DND-41 (cell line): ENCODE measurements around the gene TTPAL.

Source experiments
- ATAC-seq: fragments of 200-7000 bp; cut with Tn5 transposase; 3 replicates; pipeline ENCODE4 v1.9.1; 2021; ENCODE audit warnings: low read depth; ENCODE audit not compliant: insufficient read depth
- DNase-seq: peaks from one replicate; pipeline ENCODE4 v3.0.0-alpha.2; 2020
- H2AFZ ChIP-seq: 2 replicates; pipeline ENCODE4 v1.6.0; 2012; ENCODE audit warnings: low read depth, low read length
- H3K27ac ChIP-seq: 2 replicates; pipeline ENCODE4 v1.5.1; 2012; ENCODE audit warnings: low read length, inconsistent platforms
- H3K27me3 ChIP-seq: fragments of 200-600 bp; sonication (generic); 2 replicates; pipeline ENCODE4 v1.6.0; 2012; ENCODE audit warnings: low read length, mild to moderate bottlenecking, inconsistent platforms; ENCODE audit not compliant: insufficient read depth, poor library complexity
- H3K36me3 ChIP-seq: 2 replicates; pipeline ENCODE4 v1.5.1; 2012; ENCODE audit warnings: low read length, inconsistent platforms; ENCODE audit not compliant: insufficient read depth
- H3K4me1 ChIP-seq: 2 replicates; pipeline ENCODE4 v1.5.1; 2012; ENCODE audit warnings: mild to moderate bottlenecking, low read length; ENCODE audit not compliant: insufficient read depth
- H3K4me2 ChIP-seq: 2 replicates; pipeline ENCODE4 v1.6.0; 2012; ENCODE audit warnings: mild to moderate bottlenecking, moderate library complexity, low read length, inconsistent platforms; ENCODE audit not compliant: insufficient read depth
- H3K4me3 ChIP-seq, 2 experiments: fragments of 200-600 bp in 1 of 2; shearing (Covaris generic) in 1 of 2; 2 replicates each; pipeline ENCODE4 v1.5.1; 2012 to 2016; ENCODE audit warnings: inconsistent platforms in 2 of 2, low read length in 2 of 2, mild to moderate bottlenecking in 2 of 2, low read depth in 1 of 2, moderate library complexity in 1 of 2
- H3K79me2 ChIP-seq: 2 replicates; pipeline ENCODE4 v1.6.0; 2012; ENCODE audit warnings: low read length, inconsistent platforms; ENCODE audit not compliant: insufficient read depth
- H3K9ac ChIP-seq: 2 replicates; pipeline ENCODE4 v1.6.0; 2012; ENCODE audit warnings: low read depth, mild to moderate bottlenecking, inconsistent platforms, low read length, moderate library complexity
- H3K9me3 ChIP-seq: 2 replicates; pipeline ENCODE4 v1.5.1; 2012; ENCODE audit warnings: low read length, moderate library complexity, mild to moderate bottlenecking, inconsistent platforms; ENCODE audit not compliant: insufficient read depth, severe bottlenecking
- H4K20me1 ChIP-seq: 2 replicates; pipeline ENCODE4 v1.6.0; 2012; ENCODE audit warnings: low read length; ENCODE audit not compliant: insufficient read depth
- EZH2 ChIP-seq: IDR thresholded peaks from 3 replicates; pipeline ENCODE4 v1.6.1; 2012; ENCODE audit warnings: borderline replicate concordance, low read depth, mild to moderate bottlenecking, moderate library complexity, low read length, inconsistent platforms; ENCODE audit not compliant: severe bottlenecking
- TF ChIP-seq, protein P1 (sequence below): IDR thresholded peaks from 2 replicates; pipeline ENCODE4 v1.5.1; 2012; ENCODE audit warnings: borderline replicate concordance, low read length, moderate library complexity, mild to moderate bottlenecking; ENCODE audit not compliant: poor library complexity, severe bottlenecking; ENCODE audit errors: extremely low read depth

The TTPAL gene

DNA sequence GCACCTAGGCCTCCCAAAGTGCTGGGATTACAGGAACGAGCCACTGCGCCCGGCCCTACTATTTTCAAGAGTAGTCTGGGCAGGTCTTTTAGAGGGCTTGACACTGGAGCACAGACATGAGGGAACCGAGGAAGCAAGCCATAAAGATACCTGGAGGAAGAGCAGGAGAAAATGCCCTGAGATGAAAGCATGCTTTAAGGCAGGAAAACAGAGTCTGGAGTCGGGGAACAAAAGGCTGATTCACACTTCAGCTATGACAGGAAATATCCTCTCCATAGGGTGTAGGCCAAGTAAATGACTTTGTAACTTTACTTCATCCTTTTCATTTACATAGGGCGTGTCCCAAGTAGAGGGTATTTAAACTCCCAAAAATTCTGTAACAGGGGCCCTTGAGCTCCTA lies 50.5 kb downstream of the TTPAL start:
- H3K36me3 ChIP-seq: peaks cover 6% of the 10 kb centered on the region; the same call in 1 of the 2 replicates
- ATAC-seq (no peak), DNase-seq (no peak)
- TF ChIP-seq EZH2: no peak
- TF ChIP-seq, protein P1, sequence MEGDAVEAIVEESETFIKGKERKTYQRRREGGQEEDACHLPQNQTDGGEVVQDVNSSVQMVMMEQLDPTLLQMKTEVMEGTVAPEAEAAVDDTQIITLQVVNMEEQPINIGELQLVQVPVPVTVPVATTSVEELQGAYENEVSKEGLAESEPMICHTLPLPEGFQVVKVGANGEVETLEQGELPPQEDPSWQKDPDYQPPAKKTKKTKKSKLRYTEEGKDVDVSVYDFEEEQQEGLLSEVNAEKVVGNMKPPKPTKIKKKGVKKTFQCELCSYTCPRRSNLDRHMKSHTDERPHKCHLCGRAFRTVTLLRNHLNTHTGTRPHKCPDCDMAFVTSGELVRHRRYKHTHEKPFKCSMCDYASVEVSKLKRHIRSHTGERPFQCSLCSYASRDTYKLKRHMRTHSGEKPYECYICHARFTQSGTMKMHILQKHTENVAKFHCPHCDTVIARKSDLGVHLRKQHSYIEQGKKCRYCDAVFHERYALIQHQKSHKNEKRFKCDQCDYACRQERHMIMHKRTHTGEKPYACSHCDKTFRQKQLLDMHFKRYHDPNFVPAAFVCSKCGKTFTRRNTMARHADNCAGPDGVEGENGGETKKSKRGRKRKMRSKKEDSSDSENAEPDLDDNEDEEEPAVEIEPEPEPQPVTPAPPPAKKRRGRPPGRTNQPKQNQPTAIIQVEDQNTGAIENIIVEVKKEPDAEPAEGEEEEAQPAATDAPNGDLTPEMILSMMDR: no peak
- H3K27ac ChIP-seq: no peak overlapping the region
- H3K27me3 ChIP-seq: peaks cover 7% of the 10 kb centered on the region
- no peak overlapping the region for H3K4me3 ChIP-seq
- no peak overlapping the region for H3K4me2 ChIP-seq
- H4K20me1 ChIP-seq: peaks cover 6% of the 10 kb centered on the region
- peaks cover 11% of the 10 kb centered on the region for H3K79me2 ChIP-seq
- peaks cover 17% of the 10 kb centered on the region for H3K4me1 ChIP-seq
- H2AFZ ChIP-seq: no peak overlapping the region
- no peaks in the 10 kb centered on the region for H3K9me3 ChIP-seq
- H3K9ac ChIP-seq: no peak overlapping the region

DNA sequence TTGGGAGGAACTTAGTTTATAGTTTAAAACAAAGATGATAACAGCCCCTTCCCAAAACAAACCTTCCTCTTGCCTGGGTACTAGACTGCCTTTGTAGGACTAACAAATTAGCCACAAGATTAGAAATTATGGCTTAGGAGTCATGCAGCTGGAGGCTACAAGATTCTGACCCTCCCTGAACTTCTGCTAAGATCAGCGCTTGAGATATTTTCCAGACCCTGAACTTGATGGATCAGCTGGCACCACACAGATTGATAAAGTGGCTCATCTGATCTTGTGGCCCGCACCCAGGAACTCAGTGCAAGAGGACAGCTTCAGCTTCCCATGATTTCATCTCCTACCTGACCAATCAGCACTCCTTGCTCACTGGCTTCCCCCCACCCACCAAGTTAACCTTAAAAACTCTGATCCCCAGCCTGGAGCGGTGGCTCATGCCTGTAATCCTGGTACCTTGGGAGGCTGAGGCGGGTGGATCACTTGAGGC lies 52.1 kb downstream of the TTPAL start:
- peaks cover 23% of the 10 kb centered on the region for H3K27me3 ChIP-seq
- no peak for DNase-seq
- H3K9ac ChIP-seq: no peak overlapping the region
- peaks cover 23% of the 10 kb centered on the region for H3K4me1 ChIP-seq
- no peak overlapping the region for H2AFZ ChIP-seq
- no peaks in the 10 kb centered on the region for H4K20me1 ChIP-seq
- H3K9me3 ChIP-seq: no peaks in the 10 kb centered on the region
- H3K27ac ChIP-seq: no peak overlapping the region
- no peak overlapping the region for H3K4me2 ChIP-seq
- TF ChIP-seq EZH2: no peak
- TF ChIP-seq, protein P1: no peak
- ATAC-seq: no peak
- no peak overlapping the region for H3K4me3 ChIP-seq
- H3K36me3 ChIP-seq: no peaks in the 10 kb centered on the region
- no peaks in the 10 kb centered on the region for H3K79me2 ChIP-seq

DNA sequence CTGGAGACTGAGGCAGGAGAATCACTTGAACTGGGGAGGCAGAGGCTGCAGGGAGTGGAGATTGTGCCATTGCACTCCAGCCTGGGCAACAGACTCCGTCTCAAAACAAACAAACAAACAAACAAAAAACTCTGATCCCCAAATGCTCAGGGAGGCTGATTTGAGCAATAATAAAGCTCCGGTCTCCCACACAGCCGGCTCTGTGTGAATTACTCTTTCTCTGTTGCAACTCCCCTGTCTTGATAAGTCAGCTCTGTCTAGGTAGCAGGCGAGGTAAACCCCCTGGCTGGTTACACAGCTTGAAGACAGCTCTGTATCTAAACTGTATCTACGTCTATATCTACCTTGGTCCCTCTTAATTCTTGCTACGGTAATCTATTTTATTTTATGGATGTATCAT lies 52.6 kb downstream of the TTPAL start:
- ATAC-seq (no peak), DNase-seq (no peak)
- TF ChIP-seq, protein P1: no peak
- no peak for TF ChIP-seq EZH2
- H3K9me3 ChIP-seq: no peaks in the 10 kb centered on the region
- H4K20me1 ChIP-seq: no peaks in the 10 kb centered on the region
- no peak overlapping the region for H3K4me2 ChIP-seq
- H3K36me3 ChIP-seq: no peaks in the 10 kb centered on the region
- H3K79me2 ChIP-seq: no peaks in the 10 kb centered on the region
- H3K27ac ChIP-seq: no peak overlapping the region
- peaks cover 24% of the 10 kb centered on the region for H3K4me1 ChIP-seq
- no peak overlapping the region for H2AFZ ChIP-seq
- H3K4me3 ChIP-seq: no peak overlapping the region
- H3K9ac ChIP-seq: no peak overlapping the region
- H3K27me3 ChIP-seq: peaks cover 29% of the 10 kb centered on the region
